NK-92 treated with Interleukin-12 subunit alpha and Interleukin-12 subunit beta, amount 100 ng/mL, for 24 hours (cell line): ENCODE data around the gene TTBK2.
"Not testable (repeated sequence)": the region's sequence is repeated elsewhere in the genome, so short reads cannot be mapped to it uniquely, and the experiment has no call there.

Experiments
- DNase-seq: peaks from one replicate; lab custom pipeline; 2025; lab: John Stamatoyannopoulos, UW

The TTBK2 gene

GRCh38 chr15:42903388-42904324, 16.9 kb downstream of the TTBK2 start:
- DNase-seq: no peak

- not testable (repeated sequence) for DNase-seq
Measured at GRCh38 chr15:42893911-42894310, 26.7 kb downstream of the TTBK2 start.

GRCh38 chr15:42891569-42891968, 29.0 kb downstream of the TTBK2 start:
- DNase-seq: no peak

GRCh38 chr15:42890161-42890913, 30.2 kb downstream of the TTBK2 start:
- no peak for DNase-seq

- DNase-seq: not testable (repeated sequence)
Measured at GRCh38 chr15:42887384-42887783, 33.2 kb downstream of the TTBK2 start.

- no peak for DNase-seq
Measured at GRCh38 chr15:42880121-42880520, 40.5 kb downstream of the TTBK2 start.

- no peak for DNase-seq
Measured at GRCh38 chr15:42879443-42879842, 41.1 kb downstream of the TTBK2 start.

GRCh38 chr15:42876224-42876623, 44.4 kb downstream of the TTBK2 start:
- no peak for DNase-seq

GRCh38 chr15:42868683-42869082, 51.9 kb downstream of the TTBK2 start:
- DNase-seq: no peak

- no peak for DNase-seq
Measured at GRCh38 chr15:42863572-42864239, 56.9 kb downstream of the TTBK2 start.

GRCh38 chr15:42858999-42859789, 61.4 kb downstream of the TTBK2 start:
- no peak for DNase-seq

- DNase-seq: no peak
Measured at GRCh38 chr15:42858540-42858939, 62.0 kb downstream of the TTBK2 start.

GRCh38 chr15:42854576-42854975, 66.0 kb downstream of the TTBK2 start:
- no peak for DNase-seq

GRCh38 chr15:42849836-42850235, 70.7 kb downstream of the TTBK2 start:
- DNase-seq: no peak

GRCh38 chr15:42848846-42849245, 71.7 kb downstream of the TTBK2 start:
- DNase-seq: no peak

- DNase-seq: no peak
Measured at GRCh38 chr15:42846647-42847046, 73.9 kb downstream of the TTBK2 start.

- DNase-seq: no peak
Measured at GRCh38 chr15:42845581-42845980, 75.0 kb downstream of the TTBK2 start.

- DNase-seq: no peak
Measured at GRCh38 chr15:42843699-42844098, 76.9 kb downstream of the TTBK2 start.

- no peak for DNase-seq
Measured at GRCh38 chr15:42836251-42836650, 84.3 kb downstream of the TTBK2 start.

- no peak for DNase-seq
Measured at GRCh38 chr15:42832576-42832975, 88.0 kb downstream of the TTBK2 start.

- no peak for DNase-seq
Measured at GRCh38 chr15:42826251-42826890, 94.2 kb downstream of the TTBK2 start.
